KG1 (cell line): ENCODE data around the gene TRPM1.
"Not testable (repeated sequence)": the region's sequence is repeated elsewhere in the genome, so short reads cannot be mapped to it uniquely, and the experiment has no call there.

Experiments
- DNase-seq: peaks from one replicate; lab custom pipeline; 2025; lab: John Stamatoyannopoulos, UW

TRPM1 gene

DNA sequence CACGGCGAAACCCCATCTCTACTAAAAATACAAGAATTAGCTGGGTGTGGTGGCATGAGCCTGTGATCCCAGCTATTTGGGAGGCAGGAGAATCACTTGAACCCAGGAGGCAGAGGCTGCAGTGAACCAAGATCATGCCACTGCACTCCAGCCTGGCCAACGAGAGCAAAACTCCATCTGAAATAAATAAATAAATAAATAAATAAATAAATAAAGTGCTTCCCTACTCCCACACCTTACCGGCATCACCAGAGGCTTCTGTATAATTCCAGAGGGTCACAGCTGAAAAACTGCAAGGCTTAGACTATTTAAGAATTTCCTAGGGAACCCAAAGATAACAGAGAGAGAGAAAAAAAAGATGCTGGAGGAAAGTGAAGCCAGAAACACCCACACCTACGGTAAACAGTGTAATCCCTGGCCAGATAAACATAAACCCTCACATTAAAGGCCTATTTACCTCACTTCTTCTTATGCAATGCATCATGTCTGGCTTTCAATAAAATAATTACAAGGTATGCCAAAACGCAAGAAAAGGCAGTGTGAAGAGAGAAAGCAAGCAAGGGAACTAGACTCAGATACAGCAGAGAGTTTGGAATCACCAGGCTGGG is 15.0 kb upstream of the TRPM1 start:
- DNase-seq, result no peak

DNA sequence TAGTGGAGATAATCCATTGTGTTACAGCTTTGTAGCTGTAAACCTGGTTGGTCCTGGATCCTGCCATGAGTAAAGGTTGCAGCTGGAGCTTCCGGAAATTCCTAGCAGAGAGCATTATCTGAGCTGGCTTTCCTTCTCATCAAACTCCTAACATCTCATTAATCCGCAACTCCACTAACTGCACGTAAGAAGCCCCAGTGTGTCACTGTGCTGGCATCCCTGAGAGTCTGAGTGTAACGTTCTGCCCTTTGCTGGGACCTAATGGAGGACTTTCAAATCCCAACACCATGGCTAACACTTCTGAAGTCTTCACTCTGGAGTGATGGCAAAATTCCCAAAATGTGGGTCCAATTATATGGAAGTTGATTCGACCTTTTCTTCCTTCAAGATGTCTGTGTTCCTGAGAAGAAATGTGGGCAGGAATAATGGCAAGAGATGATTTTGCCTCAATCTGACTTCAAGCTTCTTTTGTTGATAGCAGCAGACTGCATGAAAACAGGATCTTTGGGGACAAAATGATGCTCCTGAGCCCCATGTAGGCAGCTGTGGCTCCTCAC is 9.6 kb upstream of the TRPM1 start:
- no peak for DNase-seq

DNA sequence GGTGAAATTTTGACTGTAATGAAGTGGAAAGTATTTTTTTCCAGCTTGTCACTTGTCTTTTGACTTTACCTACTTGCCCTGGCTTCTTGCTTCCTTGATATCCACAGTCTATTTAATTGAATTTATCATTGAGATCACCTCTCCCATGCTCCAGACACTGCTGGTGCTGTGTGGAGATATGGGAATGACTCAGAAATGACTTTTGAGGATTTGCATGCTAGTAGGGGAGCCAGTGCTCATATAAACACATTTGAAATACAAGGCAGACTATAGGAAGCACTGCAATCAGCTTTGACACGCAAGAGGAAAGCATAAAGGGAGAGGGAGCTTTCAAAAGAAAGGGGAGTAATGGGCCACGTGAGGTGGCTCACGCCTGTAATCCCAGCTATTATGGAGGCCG is 7.3 kb upstream of the TRPM1 start:
- DNase-seq, result no peak

DNA sequence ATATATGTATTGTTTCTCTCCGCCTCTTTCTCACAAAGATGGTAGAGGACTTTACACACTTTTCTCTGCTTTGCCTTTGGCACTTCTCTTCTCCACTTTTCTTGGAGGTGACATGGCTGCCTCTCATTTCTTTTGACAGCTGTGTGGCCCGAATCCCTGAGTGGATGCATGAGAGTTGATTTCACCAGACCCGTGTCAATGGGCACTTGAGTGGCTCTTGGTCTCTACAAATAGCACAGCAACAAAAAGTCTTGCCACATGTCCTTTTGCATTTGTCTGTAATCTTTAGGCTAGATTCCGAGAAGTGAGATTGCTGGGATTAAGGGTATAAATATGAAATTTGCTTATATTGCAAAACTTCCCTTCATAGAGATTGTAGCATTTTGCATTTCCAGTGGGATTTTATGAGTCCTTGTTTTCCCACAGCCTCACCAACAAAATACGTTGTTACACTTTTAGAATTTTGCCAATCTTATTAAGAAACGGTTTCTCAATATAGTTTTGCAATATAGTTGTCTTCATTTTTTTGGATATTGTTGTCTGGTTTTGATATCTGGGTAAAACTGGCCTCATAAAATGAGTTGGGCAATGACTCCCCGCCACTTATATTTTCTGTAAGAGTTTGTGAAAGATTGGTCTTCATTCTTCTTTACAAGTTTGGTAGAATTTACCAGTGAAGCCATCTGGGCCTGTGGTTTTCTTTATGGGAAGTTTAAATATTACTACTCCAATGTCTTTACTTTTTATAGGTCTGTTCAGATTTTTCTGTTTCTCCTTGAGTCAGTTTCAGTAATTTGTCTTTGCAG is 5.2 kb upstream of the TRPM1 start:
- DNase-seq, result no peak

DNA sequence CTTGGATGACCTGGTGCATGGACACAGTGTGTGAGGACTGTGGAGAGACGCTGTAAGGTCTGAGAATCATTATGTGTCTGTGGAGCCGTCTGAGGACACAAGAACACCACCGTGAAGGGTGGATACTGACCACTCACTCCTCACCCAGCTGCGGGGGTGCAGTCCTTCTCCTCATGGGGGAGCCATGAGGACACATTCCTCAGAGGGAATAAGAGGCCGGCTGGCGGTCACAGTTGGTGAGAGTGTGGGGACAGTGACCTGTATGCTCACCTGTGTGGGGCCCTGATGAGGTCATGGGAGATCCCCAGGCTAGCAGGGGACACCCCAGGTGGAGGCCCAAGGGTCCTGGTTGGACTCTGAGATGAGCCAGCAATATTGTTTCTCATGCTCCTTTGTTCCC is 2.5 kb upstream of the TRPM1 start:
- DNase-seq, result no peak

DNA sequence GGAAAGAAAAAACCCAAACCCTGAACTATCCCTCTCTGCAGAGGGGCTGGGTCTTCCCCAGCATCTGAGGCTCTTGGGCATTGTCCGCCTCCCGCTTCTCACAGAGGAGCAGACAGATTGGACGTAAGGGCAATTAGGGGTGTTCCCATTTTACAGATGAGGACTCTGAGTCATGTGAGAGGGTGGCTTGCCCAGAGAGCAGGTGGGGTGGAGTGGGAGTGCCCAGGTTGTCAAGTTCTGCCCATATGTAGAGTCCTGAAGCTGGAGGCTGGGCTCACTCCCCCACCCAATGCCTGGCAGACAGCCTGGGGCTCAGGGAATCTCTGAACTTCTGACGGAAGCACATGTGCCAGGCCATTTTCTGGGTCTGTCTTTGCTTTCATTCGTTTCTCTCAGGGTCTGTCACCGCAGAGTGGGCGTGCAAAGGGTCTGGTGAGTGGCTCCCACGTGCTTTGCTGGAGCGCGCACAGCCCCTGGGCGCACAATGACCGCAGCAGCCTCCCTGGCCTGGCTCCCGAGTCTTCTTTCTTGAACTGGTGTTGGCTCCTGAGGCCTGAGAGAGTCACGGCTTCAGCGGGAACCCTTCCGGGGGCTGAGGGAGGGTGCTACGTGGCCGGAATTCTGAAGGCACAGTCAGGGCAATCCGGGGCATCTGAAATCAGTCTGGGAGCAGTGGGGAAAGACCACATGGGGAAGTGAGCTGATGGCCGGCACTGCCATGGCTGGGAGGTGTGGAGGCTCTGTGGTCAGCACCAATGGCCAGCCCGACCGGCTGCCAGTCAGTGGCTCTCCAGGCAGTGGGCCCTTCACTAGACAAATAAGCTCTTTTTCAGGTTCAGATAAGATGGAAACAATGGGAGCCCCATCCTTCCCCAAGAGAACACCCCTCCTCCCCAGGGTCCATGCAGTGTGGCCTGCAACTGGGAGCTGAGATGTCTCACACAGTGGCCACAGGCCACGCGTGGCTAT is 1.1 kb upstream of the TRPM1 start:
- no peak for DNase-seq

DNA sequence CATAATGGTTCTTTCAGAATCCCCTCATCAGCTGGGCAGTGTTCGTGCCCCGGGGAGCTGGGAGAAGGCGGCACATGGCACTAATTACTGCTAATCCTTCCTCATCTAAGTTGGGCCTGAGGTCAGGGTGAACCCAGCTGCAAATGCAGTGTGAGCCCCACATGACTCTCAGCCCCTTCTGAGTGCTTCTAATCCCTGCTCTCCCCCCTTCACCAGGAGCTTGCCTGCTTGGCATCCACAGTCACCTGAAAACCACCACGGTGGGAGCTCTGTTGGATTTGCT is 455 bp upstream of the TRPM1 start:
- DNase-seq, result no peak

DNA sequence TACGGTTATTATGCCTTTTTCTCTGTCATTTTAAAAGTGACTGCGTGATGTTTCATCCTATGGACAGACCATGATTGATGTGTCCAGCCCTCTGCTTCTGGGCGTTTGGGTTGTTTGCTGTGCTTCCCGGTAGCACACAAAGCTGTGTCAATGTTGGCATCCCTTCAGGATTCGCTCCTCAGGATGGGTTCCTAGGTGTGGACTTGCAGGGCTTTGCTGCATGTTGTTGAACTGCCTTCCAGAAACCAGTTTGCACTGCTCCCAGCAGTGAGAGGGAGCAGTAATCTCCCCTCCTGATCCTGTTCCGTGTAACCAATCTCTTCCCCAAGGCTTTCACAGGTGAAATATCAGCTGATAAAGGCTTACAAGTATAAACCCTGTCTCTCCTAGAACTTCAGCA is 787 bp downstream of the TRPM1 start:
- no peak for DNase-seq

DNA sequence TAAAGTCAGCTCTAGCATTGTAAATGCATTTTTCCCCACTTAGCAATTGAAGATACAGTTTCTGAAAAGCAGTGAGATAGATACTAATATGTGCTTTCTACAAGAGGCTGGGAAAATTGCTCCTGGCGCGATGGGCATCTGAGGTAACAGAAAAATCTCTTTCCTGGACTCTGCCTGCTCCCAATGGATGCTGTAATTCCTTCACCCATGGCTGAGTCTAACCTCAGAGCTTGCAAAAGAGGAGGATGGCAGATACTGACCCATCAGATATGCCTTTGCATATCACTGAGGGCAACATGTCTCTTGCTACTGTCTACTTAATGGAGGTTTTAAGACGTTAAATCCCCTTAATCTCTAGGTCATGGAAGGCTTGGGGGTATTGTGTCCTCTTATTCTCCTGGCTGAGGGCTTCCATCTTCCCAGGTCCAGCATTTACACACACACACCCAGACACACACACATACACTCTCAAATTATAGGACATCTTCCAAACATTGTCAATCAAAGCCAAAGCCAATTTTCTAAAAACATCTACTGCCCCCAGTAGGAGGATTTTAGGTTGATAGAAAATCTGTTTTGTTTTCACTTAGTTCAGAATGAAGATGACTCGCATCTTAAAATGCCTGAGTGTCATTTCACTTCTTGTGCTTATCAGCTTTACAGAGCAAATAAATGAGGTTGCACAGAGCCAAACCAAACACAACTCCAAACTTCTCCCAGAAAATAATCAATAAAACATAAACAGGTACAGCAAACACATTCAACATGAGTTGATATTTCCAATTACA is 2.4 kb downstream of the TRPM1 start:
- DNase-seq, result no peak

DNA sequence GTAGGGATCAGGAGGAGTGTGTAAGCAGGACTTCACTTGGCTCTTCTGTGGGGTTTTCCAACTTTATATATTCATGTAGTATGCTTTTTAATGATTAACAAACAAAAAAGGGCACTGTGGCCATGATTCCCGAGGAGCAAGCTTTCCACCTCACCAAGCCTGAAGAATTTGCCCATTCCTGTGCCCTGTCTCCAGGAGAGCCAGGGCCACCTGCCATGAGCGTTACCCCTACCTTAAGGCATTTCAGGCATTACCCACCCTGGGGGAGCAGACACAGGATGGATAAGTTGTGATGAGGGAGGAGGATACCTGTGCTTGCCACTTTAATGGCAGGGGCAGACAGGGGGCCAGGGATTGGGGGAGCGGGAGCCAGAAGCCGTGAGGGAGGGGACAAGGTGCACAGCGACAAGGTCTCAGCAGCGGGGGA is 3.0 kb downstream of the TRPM1 start:
- DNase-seq, result no peak

DNA sequence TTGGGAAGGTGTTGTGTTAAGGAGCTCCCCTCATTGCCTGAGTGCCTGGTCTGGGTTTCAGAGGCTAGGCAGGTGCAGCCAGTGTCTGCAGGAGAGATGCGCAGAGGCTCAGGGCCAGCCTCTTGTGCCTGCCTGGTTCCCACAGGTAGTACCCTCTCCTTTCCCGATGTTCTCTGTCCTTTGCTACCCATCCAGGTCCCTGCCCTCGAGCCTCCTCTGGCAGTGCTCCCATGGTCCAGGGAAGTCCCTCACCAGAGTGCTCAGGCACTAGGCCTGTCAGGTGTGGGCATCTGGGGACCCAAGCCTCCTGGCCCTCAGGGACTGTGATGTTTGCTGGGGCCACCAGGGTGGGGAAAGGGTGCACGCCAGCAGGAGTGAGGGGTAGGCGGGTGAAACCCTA is 5.0 kb downstream of the TRPM1 start:
- no peak for DNase-seq

DNA sequence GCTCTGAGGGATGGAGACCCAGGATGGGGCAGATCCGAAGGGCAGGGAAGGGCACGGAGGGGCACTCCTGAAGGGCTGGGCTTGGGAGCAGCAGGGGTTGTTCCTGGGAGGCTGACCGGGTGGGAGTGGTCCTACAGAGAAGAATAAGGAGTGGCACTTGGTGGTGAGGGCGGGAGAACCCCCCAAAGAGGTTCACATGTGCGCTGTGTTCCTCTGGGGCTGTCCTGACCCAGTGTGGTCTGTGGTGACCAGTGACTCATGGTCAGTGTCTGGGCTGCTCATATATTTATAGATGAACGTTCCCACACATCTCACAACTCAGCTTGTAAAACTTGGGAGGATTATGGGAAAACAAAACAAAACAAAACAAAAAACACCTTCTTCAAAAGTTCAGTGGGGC is 10.0 kb downstream of the TRPM1 start:
- DNase-seq, result no peak

DNA sequence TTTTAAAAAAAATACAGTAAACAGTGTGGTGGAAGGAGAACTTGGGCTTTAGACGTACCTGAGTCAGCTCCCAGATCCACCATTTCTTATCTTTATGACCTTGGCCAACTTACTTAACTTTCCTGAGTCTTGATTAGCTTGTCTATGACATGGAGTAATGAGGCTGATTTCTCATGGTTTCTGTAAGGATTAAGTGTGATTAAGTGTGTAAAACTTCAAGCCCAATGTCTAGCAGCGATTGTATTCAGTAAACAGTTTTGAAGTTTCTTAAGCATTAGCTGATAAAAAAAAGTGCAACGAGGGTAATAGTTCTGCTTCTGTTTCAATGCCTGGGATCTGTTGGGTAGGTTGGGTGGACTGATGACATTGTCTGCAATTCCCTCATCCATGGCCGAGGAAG is 10.8 kb downstream of the TRPM1 start:
- no peak for DNase-seq

DNA sequence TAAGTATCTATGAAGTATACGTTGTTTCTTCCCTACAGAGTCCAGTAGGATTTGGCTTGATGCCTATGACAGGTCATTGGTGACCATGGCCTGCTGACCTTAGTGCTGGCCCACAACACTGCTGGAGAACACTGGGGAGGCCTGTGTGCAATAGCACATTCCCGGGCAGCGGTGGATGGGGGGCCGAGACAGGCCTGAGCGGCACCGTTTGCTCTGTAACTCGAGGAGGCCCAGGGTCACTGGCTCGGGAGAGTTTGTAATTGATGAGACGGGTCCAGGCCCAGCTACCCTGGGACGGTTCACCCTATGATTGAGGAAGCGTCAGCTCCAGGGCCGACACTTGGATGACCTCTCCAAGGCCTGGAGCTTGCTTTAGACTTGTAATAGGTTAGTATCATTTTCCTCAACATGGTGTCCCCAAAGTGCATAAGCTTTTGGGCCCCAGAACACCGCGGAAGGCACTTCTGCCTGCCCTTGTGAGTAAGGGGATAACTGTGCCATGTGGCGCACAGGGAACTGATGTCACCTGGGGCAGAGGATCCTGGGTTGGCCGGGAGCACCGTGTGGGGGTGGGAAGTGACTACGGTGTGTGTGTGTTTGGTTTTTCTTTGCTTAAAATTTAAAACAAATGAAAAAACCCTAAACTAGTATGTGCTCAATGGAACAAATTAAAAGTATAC is 12.0 kb downstream of the TRPM1 start:
- DNase-seq, result no peak

DNA sequence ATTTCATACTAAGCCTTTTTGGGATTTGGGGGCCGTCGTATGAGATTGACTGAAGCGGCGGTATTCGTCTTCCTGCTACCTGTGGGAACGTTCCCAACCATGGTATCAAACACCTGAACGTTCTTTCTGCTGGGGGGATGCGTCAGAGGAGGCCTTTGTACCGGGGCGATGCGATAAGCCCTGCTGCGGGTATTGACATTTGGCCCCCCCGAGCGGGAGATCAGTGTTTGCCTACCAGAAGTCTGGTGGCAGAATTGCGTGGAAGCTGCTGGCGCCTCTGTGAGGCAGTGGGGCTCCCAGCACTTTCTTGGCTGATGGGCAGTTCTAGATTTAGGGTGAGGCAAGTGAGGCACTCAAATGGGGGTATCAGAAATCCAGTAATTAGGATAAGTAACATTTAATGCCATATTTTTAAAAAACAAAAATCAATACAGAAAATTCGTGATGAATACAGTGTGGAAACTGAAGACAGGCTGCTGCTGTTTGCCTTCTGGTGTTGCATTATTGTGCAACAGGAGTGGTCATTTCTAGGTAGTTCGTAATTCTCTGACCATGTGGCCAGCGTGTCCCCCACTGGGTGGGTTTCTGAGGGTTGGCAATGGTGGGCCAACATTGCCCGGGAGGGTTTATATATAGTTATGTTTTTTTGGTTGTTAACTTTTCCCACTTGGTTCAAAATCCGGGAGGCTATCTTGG is 12.7 kb downstream of the TRPM1 start:
- no peak for DNase-seq

DNA sequence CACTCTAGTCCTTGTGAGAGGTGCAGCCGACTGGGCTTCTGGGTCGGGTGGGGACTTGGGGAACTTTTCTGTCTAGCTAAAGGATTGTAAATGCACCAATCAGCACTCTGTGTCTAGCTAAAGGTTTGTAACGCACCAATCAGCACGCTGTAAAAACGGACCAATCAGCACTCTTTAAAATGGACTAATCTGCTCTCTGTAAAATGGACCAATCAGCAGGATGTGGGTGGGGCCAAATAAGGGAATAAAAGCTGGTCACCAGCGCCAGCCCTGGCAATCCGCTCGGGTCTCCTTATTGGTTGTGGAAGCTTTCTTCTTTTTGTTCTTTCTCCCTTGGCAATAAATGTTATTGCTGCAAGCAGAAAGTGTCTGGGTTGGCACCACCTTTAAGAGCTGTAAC is 13.5 kb downstream of the TRPM1 start:
- not testable (repeated sequence) for DNase-seq

DNA sequence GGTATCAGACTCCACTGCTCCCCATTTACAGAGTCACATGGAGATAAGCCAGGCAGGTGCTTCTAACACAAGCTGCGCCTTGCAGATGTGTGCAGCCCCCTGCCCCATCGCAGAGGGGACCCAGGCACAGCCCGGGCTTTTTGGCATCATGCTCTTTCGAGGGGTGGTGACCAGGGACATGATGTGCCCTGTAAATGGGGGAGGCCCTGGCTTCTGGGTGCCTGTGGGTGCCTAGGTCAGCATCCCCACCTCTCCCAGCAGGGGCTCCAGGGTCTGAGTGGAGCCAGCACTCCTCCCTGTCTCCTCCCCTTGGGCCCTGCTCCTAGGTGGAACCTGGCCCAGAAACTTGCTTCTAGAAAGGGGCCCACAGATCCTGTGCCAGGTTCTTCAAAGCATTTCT is 15.2 kb downstream of the TRPM1 start:
- no peak for DNase-seq

DNA sequence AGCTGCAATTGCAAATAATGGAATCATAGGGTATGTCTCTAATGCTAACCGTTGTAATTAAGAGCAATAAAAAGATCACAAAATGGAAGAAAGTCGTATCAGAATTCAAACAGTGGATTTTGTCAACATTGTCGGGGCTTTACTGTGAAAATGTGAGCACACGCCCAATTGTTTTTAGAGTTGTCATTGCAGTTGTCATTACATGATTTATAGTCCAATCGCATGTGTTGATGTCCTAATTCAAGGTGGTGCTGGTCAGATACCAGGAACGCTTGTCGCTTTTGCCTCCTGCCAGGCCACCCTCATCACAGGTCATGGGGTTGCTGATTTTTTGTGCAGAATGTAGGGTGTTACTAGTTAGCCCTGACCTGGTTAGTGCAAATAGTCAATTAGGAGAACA is 16.2 kb downstream of the TRPM1 start:
- DNase-seq, result no peak

DNA sequence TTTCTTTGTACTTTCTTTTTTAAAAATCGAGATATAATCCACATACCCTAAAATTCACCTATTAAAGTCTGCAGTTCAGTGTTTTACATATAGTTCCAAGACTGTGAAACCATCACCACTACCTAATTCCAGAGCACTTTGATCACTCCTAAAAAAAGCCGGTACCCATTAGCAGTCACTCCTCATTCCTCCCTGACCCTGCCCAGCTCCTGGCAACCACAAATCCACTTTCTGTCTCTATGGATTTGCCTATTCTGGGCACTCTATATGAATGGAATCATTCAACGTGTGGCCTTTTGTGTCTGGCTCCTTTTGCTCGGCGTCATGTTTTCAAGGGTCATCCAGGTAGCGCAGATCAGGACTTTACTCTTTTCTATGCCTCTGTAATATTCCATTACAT is 17.3 kb downstream of the TRPM1 start:
- DNase-seq, result no peak

DNA sequence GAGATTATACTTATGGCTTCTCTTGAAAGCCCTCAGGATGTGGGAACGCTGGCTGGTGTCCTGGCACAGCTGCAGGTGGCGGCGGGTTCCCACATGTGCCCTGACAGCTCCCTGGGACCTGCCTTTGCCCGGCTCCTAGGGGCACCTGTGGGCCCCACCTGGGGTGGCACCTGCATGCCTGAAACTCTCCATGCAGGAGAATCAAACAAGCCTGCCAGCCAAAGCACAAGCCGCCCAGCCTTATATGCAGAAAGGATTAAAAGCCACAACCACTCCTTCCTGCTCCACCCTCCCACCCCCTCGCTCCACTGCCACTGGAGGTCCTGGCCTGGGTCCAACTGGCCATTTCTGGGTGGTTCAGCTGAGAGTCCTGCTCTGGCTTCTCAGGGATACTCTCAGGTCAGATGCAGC is 18.1 kb downstream of the TRPM1 start:
- DNase-seq, result no peak
